Measurements from ENCODE around the gene ZBTB49. TPM values are rescaled to one million over a fixed set of nuclear protein-coding genes. Genes with fewer than 3 reads are reported as not detected.

ZBTB49 gene
- total RNA-seq: 2.6 and 2.9 TPM in 2 replicates

GRCh38 chr4:4289941-4290850 is at the start of gene ZBTB49, which contains the start of gene LYAR:
ZBTB49 (plus strand) TSS chr4:4290251; CDS start chr4:4299946, 9,695 bp downstream.
LYAR (minus strand) TSS chr4:4290154; CDS start chr4:4283742, 6,412 bp downstream.

GRCh38 chr4:4248029-4248884 is 41.8 kb upstream of the ZBTB49 start, which contains the start of gene TMEM128:
TMEM128 (minus strand) TSS chr4:4248223; CDS start chr4:4248202, 21 bp downstream.

Other genes with a start within 250 kb of the ZBTB49 start
- not detected in 2 replicates for gene OTOP1, start 63.3 kb upstream of the ZBTB49 start, total RNA-seq
- 20.0 and 30.0 TPM in 2 replicates for gene TMEM128, start 42.0 kb upstream of the ZBTB49 start, total RNA-seq
- 6.8 and 11.0 TPM in 2 replicates for gene LYAR, start 97 bp upstream of the ZBTB49 start, total RNA-seq
- 0.06 and 0.26 TPM in 2 replicates for gene NSG1, start 96.9 kb downstream of the ZBTB49 start, total RNA-seq